Activated T-helper 1 cell treated with anti-CD3 and anti-CD28 coated beads, Interleukin-12 subunit alpha, Interleukin-12 subunit beta, Interleukin-2, Interleukin-4 antibody, amounts not matched to agents 30 ng/mL and 10 ng/mL and 1 ng/mL, durations not matched to agents 14 hours and 24 hours and 36 hours (primary cell): ENCODE results near the gene LRP1B. TPM values are rescaled to one million over a fixed set of nuclear protein-coding genes. Genes with fewer than 3 reads are reported as not detected.

ENCODE experiments used
- DNase-seq: peaks from one replicate; pipeline ENCODE4 v3.0.0; 2021; ENCODE audit warnings: low spot score
- H3K27ac Mint-ChIP-seq: one replicate; pipeline ENCODE4 v1.8.0; 2021; ENCODE audit warnings: mild to moderate bottlenecking, mixed read lengths
- H3K27me3 Mint-ChIP-seq: one replicate; pipeline ENCODE4 v1.8.0; 2022; ENCODE audit warnings: mild to moderate bottlenecking, moderate library complexity, mixed read lengths; ENCODE audit not compliant: insufficient read depth
- H3K36me3 Mint-ChIP-seq: one replicate; pipeline ENCODE4 v1.8.0; 2021; ENCODE audit warnings: low read depth, mixed read lengths
- H3K4me1 Mint-ChIP-seq: one replicate; pipeline ENCODE4 v1.8.0; 2021; ENCODE audit warnings: low read depth, mixed read lengths
- H3K4me3 Mint-ChIP-seq: one replicate; pipeline ENCODE4 v1.8.0; 2021; ENCODE audit warnings: mild to moderate bottlenecking, moderate library complexity, mixed read lengths
- H3K9me3 Mint-ChIP-seq: one replicate; pipeline ENCODE4 v1.8.0; 2021; ENCODE audit warnings: mixed read lengths
- intact Hi-C: fragments of 100-400 bp; cut with micrococcal nuclease; formaldehyde crosslinking; loops from one replicate; pipeline ENCODE4 v1.15.1; 2024
- total RNA-seq: library from RNA; stranded (reverse); gene quantifications from 2 replicates; pipeline ENCODE4 v1.2.3, GENCODE V29; 2022

Gene LRP1B
- total RNA-seq, 1 donor from 2014 or later, result not detected

DNA sequence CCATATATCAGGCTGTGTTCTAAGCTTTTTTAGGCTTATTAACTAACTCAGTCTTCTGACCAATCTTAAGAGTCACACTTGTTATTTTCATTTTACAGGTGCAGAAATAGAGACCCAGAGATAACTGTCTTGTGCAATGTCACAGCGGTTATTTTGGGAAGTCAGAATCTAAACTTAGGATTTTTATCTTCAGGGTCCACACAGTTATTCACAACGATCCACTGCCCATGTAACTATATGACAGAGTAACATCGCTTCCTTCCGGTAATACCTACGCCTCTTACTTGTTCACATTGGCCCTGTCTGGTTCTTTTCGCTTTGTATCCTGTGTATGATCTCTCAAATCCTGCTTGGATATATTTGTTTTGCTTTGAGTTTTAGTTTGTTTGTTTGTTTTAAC lies 631.7 kb downstream of the LRP1B start:
- no peaks in the 10 kb centered on the region for H3K9me3 Mint-ChIP-seq
- DNase-seq, result no peak
- H3K36me3 Mint-ChIP-seq, result no peaks in the 10 kb centered on the region
- intact Hi-C loops, result no loop called here
- H3K4me1 Mint-ChIP-seq, result no peaks in the 10 kb centered on the region
- no peak overlapping the region for H3K27ac Mint-ChIP-seq
- H3K27me3 Mint-ChIP-seq, result no peaks in the 10 kb centered on the region
- no peak overlapping the region for H3K4me3 Mint-ChIP-seq

DNA sequence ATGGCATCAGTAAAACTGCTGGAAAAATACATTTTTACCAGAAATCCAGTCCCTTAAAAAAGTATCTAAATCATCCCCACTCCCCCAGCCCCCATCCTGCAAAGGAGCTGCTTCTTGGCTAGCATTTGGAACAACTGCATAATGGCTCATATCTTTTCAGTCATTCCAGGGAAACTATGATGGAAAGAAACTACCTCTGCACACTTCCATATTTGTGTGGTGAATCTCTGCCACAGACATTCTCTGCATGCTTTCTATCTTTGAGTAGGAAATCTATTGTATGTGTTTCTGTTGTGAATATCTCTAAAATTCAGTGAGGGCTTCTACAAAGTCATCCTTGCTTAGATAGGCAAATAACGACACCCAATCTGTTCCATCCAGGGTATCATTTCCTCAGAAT lies 632.3 kb downstream of the LRP1B start:
- Mint-ChIP-seq H3K9me3 (no peaks in the 10 kb centered on the region), H3K4me3 (no peak overlapping the region), H3K36me3 (no peaks in the 10 kb centered on the region), H3K27ac (no peak overlapping the region), H3K27me3 (no peaks in the 10 kb centered on the region), H3K4me1 (no peaks in the 10 kb centered on the region)
- intact Hi-C loops, result no loop called here
- no peak for DNase-seq

DNA sequence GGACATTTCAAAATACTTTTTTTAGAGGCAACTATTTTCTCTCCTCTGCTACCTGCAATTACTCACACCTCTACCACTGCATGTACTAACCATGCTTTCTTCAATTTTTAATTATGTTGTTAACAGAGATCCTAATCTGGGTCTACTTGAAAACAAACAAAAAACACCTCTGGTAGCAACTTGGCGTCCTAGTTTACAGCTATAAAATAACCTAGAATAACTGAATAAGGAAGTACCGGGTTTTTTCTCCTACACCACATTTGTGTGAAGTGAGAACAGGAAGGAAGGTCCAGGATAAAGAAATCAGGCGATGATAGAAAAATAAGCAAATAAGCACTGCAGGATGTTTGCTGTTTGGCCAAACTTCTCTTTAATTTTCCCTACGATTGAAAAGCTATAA lies 633.5 kb downstream of the LRP1B start:
- no peaks in the 10 kb centered on the region for H3K4me1 Mint-ChIP-seq
- intact Hi-C loops, result no loop called here
- H3K36me3 Mint-ChIP-seq, result no peaks in the 10 kb centered on the region
- no peaks in the 10 kb centered on the region for H3K9me3 Mint-ChIP-seq
- no peaks in the 10 kb centered on the region for H3K27me3 Mint-ChIP-seq
- H3K27ac Mint-ChIP-seq, result no peak overlapping the region
- DNase-seq, result no peak
- H3K4me3 Mint-ChIP-seq, result no peak overlapping the region

DNA sequence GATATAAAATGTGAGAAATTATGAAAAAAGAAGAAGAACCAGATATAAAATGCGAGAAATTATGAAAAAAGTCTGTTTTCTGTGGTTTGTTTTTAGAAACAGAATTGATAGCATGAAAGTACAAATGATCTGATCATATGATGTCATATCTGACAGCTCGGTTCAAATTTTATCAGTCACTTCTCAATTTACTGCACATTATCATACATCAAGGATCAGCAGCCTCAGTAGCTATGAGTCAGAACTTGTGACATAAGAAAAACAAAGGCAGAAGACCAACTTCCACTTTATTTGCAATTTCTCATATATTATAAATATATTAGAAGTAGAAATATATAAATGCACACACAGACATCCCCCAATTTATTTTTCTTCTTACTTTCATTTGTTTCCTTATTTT lies 634.0 kb downstream of the LRP1B start:
- Mint-ChIP-seq H3K27ac (no peak overlapping the region), H3K36me3 (no peaks in the 10 kb centered on the region), H3K4me1 (no peaks in the 10 kb centered on the region), H3K27me3 (no peaks in the 10 kb centered on the region), H3K4me3 (no peak overlapping the region), H3K9me3 (no peaks in the 10 kb centered on the region)
- no peak for DNase-seq
- intact Hi-C loops, result no loop called here

DNA sequence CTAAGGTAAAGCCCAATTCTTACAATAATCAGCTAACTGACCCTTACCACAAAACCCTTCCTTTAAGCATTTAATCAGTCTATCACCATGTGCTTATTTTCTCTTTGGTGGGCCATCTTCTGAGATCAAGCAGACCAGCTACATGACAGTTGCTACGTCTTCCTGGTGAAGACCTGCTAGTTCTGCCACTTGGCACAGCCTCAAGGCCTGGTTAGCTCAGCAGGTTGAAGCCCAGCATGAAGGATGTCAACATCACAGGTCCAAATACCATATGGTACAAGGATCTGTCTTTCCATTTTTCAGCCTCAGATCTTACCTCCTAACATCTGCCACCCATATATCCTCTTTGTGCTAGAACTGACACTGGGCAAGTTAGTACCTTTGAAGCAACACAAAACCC lies 636.9 kb downstream of the LRP1B start:
- Mint-ChIP-seq H3K27ac (no peak overlapping the region), H3K27me3 (no peaks in the 10 kb centered on the region), H3K4me1 (no peaks in the 10 kb centered on the region), H3K9me3 (no peaks in the 10 kb centered on the region), H3K4me3 (no peak overlapping the region), H3K36me3 (no peaks in the 10 kb centered on the region)
- intact Hi-C loops, result no loop called here
- DNase-seq, result no peak

DNA sequence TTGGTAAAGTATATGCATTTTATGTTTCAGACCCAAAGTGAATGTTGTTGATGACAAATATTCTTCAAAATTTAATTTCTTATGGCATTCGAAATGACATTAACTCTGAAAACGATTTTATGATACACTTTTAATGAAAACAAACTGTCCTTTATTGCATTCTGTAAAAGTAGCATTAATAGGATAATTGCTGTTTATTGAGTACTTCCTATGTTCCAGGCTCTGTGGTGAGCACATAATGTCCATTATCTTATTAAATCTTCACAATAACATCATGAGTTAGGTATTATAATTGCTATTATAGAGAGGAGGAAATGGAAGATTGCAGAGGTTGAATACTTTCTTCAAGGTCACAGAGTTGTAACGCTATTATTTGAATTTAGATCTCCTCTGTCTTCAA lies 638.0 kb downstream of the LRP1B start:
- no peaks in the 10 kb centered on the region for H3K27me3 Mint-ChIP-seq
- no peaks in the 10 kb centered on the region for H3K9me3 Mint-ChIP-seq
- no peak overlapping the region for H3K27ac Mint-ChIP-seq
- no peak for DNase-seq
- intact Hi-C loops, result no loop called here
- no peaks in the 10 kb centered on the region for H3K4me1 Mint-ChIP-seq
- H3K4me3 Mint-ChIP-seq, result no peak overlapping the region
- H3K36me3 Mint-ChIP-seq, result no peaks in the 10 kb centered on the region

DNA sequence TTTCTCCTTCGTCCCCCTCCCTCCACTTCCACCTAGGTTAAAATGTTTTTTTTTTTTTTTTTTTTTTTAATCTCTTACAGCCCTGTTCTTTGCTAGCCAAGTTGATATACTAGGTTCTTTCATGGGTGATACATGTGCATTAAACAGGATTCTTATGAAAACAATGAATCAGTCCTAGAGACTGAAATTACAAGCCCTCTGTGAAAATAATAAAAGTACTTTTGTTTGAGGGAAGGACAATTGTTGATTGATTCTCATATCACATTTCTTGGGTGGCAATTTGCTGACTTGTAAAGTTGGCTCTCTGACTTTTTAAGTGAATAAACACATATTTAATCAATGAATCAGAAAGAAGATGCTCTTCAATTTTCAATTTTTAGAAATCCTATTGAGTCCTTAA lies 639.9 kb downstream of the LRP1B start:
- Mint-ChIP-seq H3K27ac (no peak overlapping the region), H3K4me1 (no peaks in the 10 kb centered on the region), H3K9me3 (no peaks in the 10 kb centered on the region), H3K36me3 (no peaks in the 10 kb centered on the region), H3K27me3 (no peaks in the 10 kb centered on the region), H3K4me3 (no peak overlapping the region)
- no peak for DNase-seq
- intact Hi-C loops, result no loop called here

DNA sequence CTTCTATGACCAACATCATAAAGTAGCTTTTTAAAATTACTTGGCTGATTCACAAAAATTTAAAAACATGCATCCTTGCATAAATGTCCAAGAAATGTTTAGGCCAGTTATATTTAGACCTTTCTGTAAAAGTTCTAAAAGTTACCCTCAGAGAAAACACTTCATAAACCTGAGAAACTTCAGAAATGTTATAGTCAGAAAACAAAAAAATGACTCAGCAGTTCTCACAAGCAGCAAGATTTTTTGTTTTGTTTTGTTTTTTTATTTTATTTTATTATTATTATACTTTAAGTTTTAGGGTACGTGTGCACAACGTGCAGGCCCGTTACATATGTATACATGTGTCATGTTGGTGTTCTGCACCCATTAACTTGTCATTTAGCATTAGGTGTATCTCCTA lies 648.1 kb downstream of the LRP1B start:
- H3K4me3 Mint-ChIP-seq, result no peak overlapping the region
- no peaks in the 10 kb centered on the region for H3K27me3 Mint-ChIP-seq
- H3K27ac Mint-ChIP-seq, result no peak overlapping the region
- H3K9me3 Mint-ChIP-seq, result no peaks in the 10 kb centered on the region
- H3K36me3 Mint-ChIP-seq, result no peaks in the 10 kb centered on the region
- intact Hi-C loops, result no loop called here
- H3K4me1 Mint-ChIP-seq, result no peaks in the 10 kb centered on the region
- no peak for DNase-seq

DNA sequence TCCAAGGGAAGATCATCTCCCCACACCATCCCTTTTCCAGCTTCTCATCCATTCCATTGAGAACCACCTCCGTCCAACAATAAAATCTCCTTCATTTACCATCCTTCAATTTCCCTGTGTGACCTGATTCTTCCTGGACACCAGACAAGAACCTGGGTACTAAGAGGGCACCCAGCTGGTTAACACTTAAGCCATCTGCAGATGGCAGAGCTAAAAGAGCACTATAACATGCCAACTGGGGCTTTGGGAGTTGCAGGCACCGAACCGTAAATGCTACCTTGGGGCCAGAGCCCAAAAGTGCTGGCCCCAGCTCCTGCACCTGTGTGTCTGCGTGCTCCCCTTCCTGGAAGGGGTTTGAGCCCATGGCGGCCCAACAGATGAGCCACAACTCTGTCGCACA lies 655.0 kb downstream of the LRP1B start:
- no peaks in the 10 kb centered on the region for H3K4me1 Mint-ChIP-seq
- H3K9me3 Mint-ChIP-seq, result no peaks in the 10 kb centered on the region
- no peak overlapping the region for H3K27ac Mint-ChIP-seq
- intact Hi-C loops, result no loop called here
- no peaks in the 10 kb centered on the region for H3K27me3 Mint-ChIP-seq
- H3K4me3 Mint-ChIP-seq, result no peak overlapping the region
- no peak for DNase-seq
- H3K36me3 Mint-ChIP-seq, result no peaks in the 10 kb centered on the region

DNA sequence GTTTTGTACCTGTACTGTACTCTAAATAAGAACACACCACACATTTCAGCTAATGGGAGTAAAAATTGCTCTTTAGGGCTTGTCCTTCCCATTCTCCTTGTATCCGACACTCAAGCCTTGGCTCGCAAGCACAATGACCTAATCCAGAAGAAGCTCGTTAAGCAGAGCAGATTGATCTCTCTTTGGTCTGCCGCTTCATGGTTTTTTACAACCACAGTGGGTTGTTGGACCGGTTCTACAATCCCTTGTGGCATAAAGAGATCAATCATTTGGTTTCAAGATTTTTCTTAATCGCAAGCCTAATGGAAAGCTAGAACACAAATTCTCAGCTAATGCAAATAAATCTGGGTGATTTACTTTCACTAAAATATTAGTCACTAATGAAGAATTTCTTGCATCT lies 662.1 kb downstream of the LRP1B start:
- H3K4me1 Mint-ChIP-seq, result no peaks in the 10 kb centered on the region
- no peak overlapping the region for H3K27ac Mint-ChIP-seq
- no peak overlapping the region for H3K4me3 Mint-ChIP-seq
- no peaks in the 10 kb centered on the region for H3K27me3 Mint-ChIP-seq
- intact Hi-C loops, result no loop called here
- H3K9me3 Mint-ChIP-seq, result no peaks in the 10 kb centered on the region
- DNase-seq, result no peak
- no peaks in the 10 kb centered on the region for H3K36me3 Mint-ChIP-seq

DNA sequence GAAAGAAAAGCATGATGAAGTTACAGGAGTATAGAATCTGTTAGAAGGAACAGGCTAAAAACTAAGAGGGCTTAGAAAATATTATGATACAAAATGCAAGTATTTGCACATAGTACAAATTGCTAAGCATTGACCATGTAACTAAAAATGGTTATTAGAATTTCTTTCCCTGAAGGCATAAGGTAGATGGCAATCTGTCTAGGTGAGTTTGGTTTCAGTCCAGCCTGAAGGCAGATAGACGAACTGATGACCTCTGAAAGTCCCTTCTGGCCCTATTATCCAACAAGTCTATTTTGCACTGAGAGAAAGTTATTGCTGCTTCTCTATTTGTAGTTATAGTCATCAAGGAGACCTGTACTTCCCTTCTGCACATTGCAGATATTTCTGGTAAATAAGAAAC lies 663.5 kb downstream of the LRP1B start:
- Mint-ChIP-seq H3K27ac (no peak overlapping the region), H3K4me1 (no peaks in the 10 kb centered on the region), H3K27me3 (no peaks in the 10 kb centered on the region), H3K4me3 (no peak overlapping the region), H3K9me3 (no peaks in the 10 kb centered on the region), H3K36me3 (no peaks in the 10 kb centered on the region)
- DNase-seq, result no peak
- intact Hi-C loops, result no loop called here

DNA sequence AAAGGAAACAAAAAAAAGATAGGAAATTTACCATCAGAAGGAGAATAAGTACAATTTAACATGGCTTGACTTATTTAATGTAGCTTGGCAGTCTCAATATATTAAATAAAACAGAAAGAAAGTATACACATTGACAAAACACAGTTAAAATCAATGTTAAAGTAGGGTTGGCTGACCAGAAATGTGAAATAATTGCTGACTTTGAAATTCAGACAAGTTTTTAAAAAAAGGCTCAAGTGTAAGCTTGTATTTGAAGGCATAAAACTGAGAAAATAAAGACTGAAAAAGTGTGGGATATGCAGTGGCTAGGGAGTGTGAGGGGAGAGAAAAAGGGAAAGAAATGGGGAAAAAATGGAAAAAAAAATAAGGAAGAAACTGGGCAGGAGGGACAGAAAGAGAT lies 665.8 kb downstream of the LRP1B start:
- intact Hi-C loops, result no loop called here
- H3K27ac Mint-ChIP-seq, result no peak overlapping the region
- H3K36me3 Mint-ChIP-seq, result no peaks in the 10 kb centered on the region
- H3K9me3 Mint-ChIP-seq, result no peaks in the 10 kb centered on the region
- no peak overlapping the region for H3K4me3 Mint-ChIP-seq
- no peaks in the 10 kb centered on the region for H3K27me3 Mint-ChIP-seq
- H3K4me1 Mint-ChIP-seq, result no peaks in the 10 kb centered on the region
- no peak for DNase-seq

DNA sequence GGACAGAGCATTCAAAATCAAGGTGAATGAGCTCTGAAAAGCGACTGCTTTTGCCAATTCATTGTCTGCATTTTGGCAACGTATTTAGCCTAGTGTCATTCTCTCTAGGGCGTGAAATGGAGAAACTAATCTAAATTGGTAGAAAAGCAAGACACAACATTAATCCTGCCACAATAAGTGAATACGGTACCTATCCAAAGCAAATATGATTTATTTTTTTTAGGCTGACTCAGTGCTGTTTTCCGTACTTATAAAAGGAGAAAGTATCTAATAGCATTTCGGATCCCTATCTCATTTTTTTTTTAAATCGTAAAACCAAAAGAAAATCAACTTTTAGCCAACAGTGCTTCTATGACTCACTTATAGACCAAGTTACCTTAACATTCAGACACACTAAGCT lies 672.5 kb downstream of the LRP1B start:
- Mint-ChIP-seq H3K4me1 (no peaks in the 10 kb centered on the region), H3K9me3 (no peaks in the 10 kb centered on the region), H3K4me3 (no peak overlapping the region), H3K27me3 (no peaks in the 10 kb centered on the region), H3K36me3 (no peaks in the 10 kb centered on the region), H3K27ac (no peak overlapping the region)
- intact Hi-C loops, result no loop called here
- DNase-seq, result no peak

DNA sequence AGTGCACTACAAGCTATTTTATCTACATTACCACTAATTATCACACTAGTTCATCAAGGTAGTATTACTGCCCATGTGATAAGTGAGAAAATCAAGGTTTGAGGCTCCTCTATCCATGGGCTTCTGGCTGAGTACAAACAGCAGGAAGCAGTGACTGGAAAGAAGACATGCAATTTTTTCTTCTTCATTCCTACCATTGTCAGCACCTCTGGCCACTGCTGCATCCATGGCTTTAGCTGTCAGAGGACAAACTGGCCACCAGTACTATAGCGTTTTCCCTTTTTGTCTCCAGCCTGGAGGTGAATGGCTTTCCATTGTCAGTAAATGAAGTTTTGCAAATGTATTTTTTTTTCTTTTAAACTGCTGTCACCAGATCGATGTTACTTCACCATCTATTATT lies 674.9 kb downstream of the LRP1B start:
- intact Hi-C loops, result no loop called here
- Mint-ChIP-seq H3K27me3 (no peaks in the 10 kb centered on the region), H3K4me1 (no peaks in the 10 kb centered on the region), H3K27ac (no peak overlapping the region), H3K9me3 (no peaks in the 10 kb centered on the region), H3K4me3 (no peak overlapping the region), H3K36me3 (no peaks in the 10 kb centered on the region)
- no peak for DNase-seq
